Panc1 (cell line): ENCODE data around the gene ORAI1.

ENCODE experiments used
- CTCF ChIP-seq: fragments of 450-650 bp; IDR thresholded peaks from 2 replicates; pipeline ENCODE4 v1.5.1; 2017; ENCODE audit warnings: mild to moderate bottlenecking
- POLR2AphosphoS5 ChIP-seq: IDR thresholded peaks from 2 replicates; pipeline ENCODE4 v1.6.1; 2012; ENCODE audit warnings: mild to moderate bottlenecking, low read depth, low read length, moderate library complexity
- SIN3A ChIP-seq: IDR thresholded peaks from 2 replicates; pipeline ENCODE4 v1.6.1; 2012; ENCODE audit warnings: low read depth, mild to moderate bottlenecking, low read length, moderate library complexity, borderline replicate concordance; ENCODE audit not compliant: insufficient read depth

- no peak for TF ChIP-seq CTCF
- no peak for TF ChIP-seq POLR2AphosphoS5
- TF ChIP-seq SIN3A, result no peak
Measured at GRCh38 chr12:121582583-121583333, 43.6 kb upstream of the ORAI1 start.
